Stimulated activated CD8-positive, alpha-beta memory T cell treated with anti-CD3 and anti-CD28 coated beads, Interleukin-12 subunit alpha, Interleukin-12 subunit beta, amount 100 ng/mL, for 4 hours (primary cell): ENCODE results near the gene CPT2.
"Not testable (repeated sequence)": the region's sequence is repeated elsewhere in the genome, so short reads cannot be mapped to it uniquely, and the experiment has no call there.

Experiments
- DNase-seq: peaks from one replicate; pipeline ENCODE4 v3.0.0-alpha.2; 2020; ENCODE audit warnings: low read depth

CPT2 gene

DNA sequence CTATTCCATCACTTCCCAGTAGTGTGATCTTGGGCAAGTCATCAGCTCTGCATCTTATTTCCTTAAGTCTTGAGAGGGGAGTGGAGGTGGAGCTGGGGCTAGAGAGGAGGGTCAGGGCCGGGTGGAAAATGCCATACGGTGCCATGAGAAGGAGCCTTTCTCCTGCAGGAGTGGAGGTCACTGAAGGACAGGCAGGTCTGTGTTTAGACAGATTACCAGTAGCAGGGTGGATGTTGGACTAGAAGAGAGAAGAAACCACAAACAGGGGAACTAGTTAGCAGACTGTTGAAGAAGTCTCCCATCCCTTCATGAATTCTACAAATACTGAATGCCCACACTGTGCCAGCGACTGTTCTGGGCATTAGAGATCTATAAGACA lies 13.9 kb upstream of the CPT2 start:
- DNase-seq = no peak

- DNase-seq = no peak
These were observed 13.3 kb upstream of the CPT2 start for GRCh38 chr1:53183095-53183990.

- DNase-seq = not testable (repeated sequence)
These were observed 10.7 kb upstream of the CPT2 start for GRCh38 chr1:53185955-53186297.

DNA sequence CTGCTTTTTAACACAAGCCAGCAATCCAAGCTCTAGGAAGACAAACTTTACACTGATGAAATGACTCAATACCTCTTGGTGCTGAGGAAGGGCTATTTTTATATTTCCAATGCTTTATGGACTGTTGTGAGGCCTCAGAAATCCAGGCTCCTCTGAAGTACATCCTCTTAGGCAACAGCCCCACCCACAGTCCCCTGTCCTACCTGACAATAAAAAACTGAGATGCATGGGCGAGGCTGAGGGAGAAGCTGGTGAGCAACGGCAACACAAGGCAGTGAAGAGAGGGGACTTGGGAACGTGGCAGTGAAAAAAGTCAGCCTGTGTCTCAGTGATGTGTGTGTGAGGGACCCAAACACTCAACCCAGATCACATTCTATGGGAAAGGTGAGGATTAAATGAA lies 10.1 kb upstream of the CPT2 start:
- no peak for DNase-seq

GRCh38 chr1:53187401-53187800 lies 9.2 kb upstream of the CPT2 start:
- no peak for DNase-seq

DNA sequence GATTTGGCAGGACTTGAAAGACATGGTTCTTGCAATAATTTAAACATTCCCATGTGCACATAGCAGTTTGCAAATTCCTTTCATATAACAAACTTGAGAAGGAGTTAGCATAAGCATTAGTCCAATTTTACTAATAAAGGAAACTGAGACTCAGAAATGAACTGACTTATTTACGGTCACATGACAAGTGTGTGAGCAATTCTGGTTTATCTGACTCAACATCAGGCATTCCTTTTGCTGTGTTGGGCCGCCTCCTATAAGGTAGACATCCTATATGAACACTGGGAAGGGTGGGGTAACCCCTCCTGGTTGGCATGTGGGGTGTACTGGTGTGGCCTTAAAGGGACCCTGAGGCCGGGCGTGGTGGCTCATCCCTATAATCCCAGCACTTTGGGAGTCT lies 8.5 kb upstream of the CPT2 start:
- DNase-seq = no peak

GRCh38 chr1:53189061-53189460 lies 7.6 kb upstream of the CPT2 start:
- DNase-seq = no peak

- no peak for DNase-seq
These were observed 6.4 kb upstream of the CPT2 start for GRCh38 chr1:53190210-53190611.

- DNase-seq = no peak
These were observed 1.2 kb upstream of the CPT2 start for GRCh38 chr1:53195246-53196016.

GRCh38 chr1:53196017-53196484 lies 573 bp upstream of the CPT2 start:
- no peak for DNase-seq

DNA sequence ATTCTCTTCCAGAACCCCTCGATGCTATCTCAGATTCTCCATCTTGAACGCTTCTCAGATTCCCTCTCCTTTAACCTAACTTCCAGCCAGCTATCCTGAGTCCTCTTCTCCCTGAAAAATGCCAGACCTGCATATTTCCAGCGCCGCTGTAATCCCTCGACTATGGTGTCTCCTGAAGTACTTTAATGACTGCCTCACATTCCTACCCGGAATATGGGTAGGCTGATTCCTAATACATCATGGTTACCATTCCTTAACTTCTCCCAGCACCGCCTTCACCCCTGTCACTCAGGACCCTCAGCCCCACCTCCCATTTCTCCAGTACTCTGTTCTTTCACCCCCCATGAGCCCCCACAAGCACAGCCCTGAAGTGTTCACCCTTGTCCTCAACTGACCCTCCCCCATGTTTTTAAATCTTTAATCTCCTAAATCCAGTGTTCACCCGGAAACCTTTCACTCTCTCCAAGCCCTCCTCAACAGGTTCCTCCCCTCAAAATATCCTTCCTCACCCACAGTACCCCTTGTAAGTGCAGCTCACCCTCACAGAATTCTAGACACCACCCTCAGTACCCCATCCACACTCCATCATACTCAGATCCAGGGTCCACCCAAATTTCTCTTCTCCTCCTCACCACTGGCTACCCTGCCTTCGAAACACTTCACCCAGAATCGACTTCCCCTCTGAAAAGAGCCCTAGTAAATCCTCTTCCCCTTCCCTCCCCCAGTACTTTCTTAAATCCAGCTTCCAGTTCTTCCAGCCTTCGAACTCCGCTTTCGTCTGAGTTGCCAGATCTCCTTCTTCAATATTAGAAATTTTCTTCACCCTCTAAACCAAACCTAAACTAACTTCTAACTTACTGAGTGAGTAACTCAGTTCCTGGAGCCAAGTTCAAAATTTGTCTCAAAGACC lies 922 bp downstream of the CPT2 start:
- no peak for DNase-seq

DNA sequence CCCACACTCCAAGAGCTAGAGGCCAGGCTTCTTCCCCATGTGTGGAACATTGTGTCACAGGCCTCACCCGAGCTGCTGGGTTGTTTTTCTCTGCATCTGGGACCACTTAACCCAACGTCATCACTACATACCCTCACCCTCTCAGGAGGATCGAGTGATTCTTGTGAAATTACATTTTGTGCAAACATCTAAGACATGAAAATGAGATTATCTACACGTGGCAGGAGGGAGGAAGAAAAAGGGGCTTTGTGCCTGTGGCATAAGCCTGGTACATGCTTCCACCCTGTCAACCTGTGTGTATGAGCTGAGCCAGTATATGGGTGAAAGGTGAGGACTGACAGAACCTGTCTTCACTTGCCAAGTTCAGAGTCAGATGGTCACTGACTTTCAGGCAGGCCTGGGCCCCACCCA lies 1.6 kb downstream of the CPT2 start:
- DNase-seq = no peak

DNA sequence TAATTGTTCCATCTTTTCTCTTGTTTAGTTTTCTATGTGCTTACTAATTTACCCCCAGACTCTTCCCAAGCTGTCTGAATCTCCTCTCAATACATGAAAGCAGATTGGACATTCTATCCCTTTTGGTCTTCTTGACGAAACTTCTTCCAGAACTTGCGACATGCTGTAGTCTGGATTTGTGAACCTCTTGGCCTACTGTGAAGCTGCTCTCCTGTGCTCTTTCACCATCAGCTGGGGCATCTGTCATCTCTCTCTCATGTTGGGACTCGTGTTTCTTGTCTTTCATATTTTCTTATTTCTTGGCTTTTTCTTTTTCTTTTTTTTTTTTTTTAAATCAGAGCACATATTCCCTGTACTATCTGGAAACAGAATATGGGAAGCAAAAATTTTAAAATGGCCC lies 6.8 kb downstream of the CPT2 start:
- no peak for DNase-seq

- DNase-seq = not testable (repeated sequence)
These were observed 8.9 kb downstream of the CPT2 start for GRCh38 chr1:53205496-53205895.

- DNase-seq = not testable (repeated sequence)
These were observed 9.6 kb downstream of the CPT2 start for GRCh38 chr1:53206083-53206685.

GRCh38 chr1:53206735-53207379 lies 10.2 kb downstream of the CPT2 start:
- DNase-seq = no peak

- no peak for DNase-seq
These were observed 11.1 kb downstream of the CPT2 start for GRCh38 chr1:53207726-53208125.

DNA sequence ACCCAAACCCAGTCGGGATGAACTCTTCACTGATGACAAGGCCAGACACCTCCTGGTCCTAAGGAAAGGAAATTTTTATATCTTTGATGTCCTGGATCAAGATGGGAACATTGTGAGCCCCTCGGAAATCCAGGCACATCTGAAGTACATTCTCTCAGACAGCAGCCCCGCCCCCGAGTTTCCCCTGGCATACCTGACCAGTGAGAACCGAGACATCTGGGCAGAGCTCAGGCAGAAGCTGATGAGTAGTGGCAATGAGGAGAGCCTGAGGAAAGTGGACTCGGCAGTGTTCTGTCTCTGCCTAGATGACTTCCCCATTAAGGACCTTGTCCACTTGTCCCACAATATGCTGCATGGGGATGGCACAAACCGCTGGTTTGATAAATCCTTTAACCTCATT lies 13.7 kb downstream of the CPT2 start:
- DNase-seq = no peak

DNA sequence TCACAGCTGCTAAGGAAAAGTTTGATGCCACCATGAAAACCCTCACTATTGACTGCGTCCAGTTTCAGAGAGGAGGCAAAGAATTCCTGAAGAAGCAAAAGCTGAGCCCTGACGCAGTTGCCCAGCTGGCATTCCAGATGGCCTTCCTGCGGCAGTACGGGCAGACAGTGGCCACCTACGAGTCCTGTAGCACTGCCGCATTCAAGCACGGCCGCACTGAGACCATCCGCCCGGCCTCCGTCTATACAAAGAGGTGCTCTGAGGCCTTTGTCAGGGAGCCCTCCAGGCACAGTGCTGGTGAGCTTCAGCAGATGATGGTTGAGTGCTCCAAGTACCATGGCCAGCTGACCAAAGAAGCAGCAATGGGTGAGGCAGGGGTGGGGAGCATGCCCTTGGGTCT lies 14.3 kb downstream of the CPT2 start:
- DNase-seq = no peak

DNA sequence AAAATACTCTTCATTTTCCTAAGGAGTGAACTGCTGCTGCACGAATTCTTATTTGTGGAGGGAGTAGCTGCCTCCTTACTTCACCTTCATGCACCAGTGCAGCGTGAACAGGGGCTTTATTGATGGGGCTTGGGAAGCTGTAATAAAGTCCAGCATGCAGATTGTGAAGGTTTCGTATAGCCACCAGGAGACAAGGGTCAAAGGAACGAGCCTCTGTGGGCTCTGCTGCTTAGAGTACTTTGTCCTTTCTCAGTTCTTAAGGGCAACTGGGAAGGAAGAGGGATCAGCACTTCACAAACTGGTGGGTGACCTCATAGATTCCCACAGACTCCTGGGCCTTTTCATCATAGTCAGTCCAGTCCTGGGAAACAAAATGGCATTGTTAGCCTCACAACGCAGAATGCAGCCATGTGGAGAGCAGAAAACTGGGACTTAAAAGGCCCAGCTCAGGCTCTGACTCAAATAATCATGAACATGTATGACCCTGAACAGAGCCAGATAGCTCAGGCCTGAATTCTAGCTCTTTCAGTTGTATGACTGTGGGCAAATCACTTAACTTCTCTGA lies 17.8 kb downstream of the CPT2 start:
- no peak for DNase-seq

DNA sequence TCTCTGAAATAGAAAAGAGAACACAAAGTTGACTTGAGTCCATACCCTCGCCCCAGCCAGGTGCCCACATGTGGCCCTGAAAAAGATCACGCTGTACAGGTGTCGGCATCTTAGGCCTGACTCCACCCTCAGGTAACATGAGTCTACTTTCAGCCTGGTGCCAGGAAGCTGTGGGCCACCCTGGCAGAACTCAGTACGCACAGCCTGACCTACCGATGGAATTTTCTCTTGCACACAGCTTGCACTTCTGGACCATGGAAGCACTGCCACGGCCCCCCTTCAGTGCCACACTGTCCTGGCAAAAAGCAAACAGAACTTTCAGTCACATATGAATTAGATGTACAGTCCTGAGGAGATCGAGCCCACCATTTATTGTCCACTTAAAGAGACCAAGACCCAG lies 21.6 kb downstream of the CPT2 start:
- DNase-seq = no peak
